ENCODE measurements around the gene IL16. TPM values are rescaled to one million over a fixed set of nuclear protein-coding genes. Genes with fewer than 3 reads are reported as not detected.
A peak's percentile ranks its signal among the peaks of the same experiment; 100 is the strongest.

Gene IL16
- total and polyA plus RNA-seq, 2 donors from 2014 or later, result 1.4 to 19.9 TPM

- no peaks in the 10 kb centered on the region for H3K36me3 ChIP-seq (ENCODE audit: control insufficient read depth in 2 of 3, insufficient read depth in 3 of 3, low read length in 3 of 3)
- H3K4me1 ChIP-seq (ENCODE audit: control insufficient read depth in 2 of 3, insufficient read depth in 2 of 3, low read depth in 1 of 3, low read length in 3 of 3), result no peaks in the 10 kb centered on the region
- H3K27ac ChIP-seq (ENCODE audit: low read depth in 2 of 2, low read length in 2 of 2), result no peak overlapping the region
- peak in 2 of 5 donors; percentile 18 to 24 for DNase-seq
- no peak overlapping the region for H3K9ac ChIP-seq (ENCODE audit: low read length in 3 of 3)
- intact Hi-C loops (cut with DNase I), result no loop called here
- no peak overlapping the region for H3K4me3 ChIP-seq (ENCODE audit: low read length in 3 of 3)
- no peak for TF ChIP-seq CTCF (IDR thresholded peaks at IDR 0.05; ENCODE audit: borderline replicate concordance, extremely low read depth, insufficient read depth)
- no peak for FAIRE-seq
- no peaks in the 10 kb centered on the region for H3K27me3 ChIP-seq (ENCODE audit: control insufficient read depth, insufficient read depth, low read length)
- peaks cover 0 to 4% (median 0%) of the 10 kb centered on the region in 3 donors for H3K9me3 ChIP-seq (ENCODE audit: control insufficient read depth in 2 of 3, insufficient read depth in 1 of 3, low read length in 3 of 3)
Observed at GRCh38 chr15:81235276-81236123, 38.8 kb downstream of the IL16 start.

GRCh38 chr15:81239190-81239589, 42.5 kb downstream of the IL16 start:
- no peak overlapping the region for H3K4me3 ChIP-seq (ENCODE audit: low read length in 3 of 3)
- DNase-seq (no peak), FAIRE-seq (no peak)
- no peak overlapping the region for H3K9ac ChIP-seq (ENCODE audit: low read length in 3 of 3)
- intact Hi-C loops (cut with DNase I), result no loop called here
- no peak for TF ChIP-seq CTCF (IDR thresholded peaks at IDR 0.05; ENCODE audit: borderline replicate concordance, extremely low read depth, insufficient read depth)
- H3K36me3 ChIP-seq (ENCODE audit: control insufficient read depth in 2 of 3, insufficient read depth in 3 of 3, low read length in 3 of 3), result no peaks in the 10 kb centered on the region
- no peak overlapping the region for H3K27ac ChIP-seq (ENCODE audit: low read depth in 2 of 2, low read length in 2 of 2)
- H3K4me1 ChIP-seq (ENCODE audit: control insufficient read depth in 2 of 3, insufficient read depth in 2 of 3, low read depth in 1 of 3, low read length in 3 of 3), result no peaks in the 10 kb centered on the region
- H3K27me3 ChIP-seq (ENCODE audit: control insufficient read depth, insufficient read depth, low read length), result no peaks in the 10 kb centered on the region
- peaks cover 0 to 17% (median 1%) of the 10 kb centered on the region in 3 donors for H3K9me3 ChIP-seq (ENCODE audit: control insufficient read depth in 2 of 3, insufficient read depth in 1 of 3, low read length in 3 of 3)

DNA sequence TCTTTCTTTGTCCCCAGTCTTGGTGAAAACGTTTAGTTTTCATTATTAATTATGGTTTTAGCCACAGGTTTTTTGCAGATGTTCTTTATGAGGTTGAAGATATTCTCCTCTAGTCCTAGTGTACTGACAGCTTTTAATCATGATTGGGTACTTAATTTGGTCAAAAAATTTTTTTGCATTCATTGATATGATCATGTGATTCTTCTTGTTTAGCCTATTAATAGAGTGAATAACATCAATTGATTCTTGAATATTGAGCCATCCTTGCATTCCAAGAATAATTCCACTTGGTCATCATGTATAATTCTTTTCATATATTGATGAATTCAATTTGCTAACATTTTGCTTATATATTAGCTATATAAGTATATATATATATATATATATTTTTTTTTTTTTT, 46.1 kb downstream of the IL16 start:
- Histone ChIP-seq H3K4me3 (ENCODE audit: low read length in 3 of 3) (no peak overlapping the region), H3K4me1 (ENCODE audit: control insufficient read depth in 2 of 3, insufficient read depth in 2 of 3, low read depth in 1 of 3, low read length in 3 of 3) (no peaks in the 10 kb centered on the region), H3K9me3 (ENCODE audit: control insufficient read depth in 2 of 3, insufficient read depth in 1 of 3, low read length in 3 of 3) (peaks cover 0 to 17% (median 1%) of the 10 kb centered on the region in 3 donors), H3K36me3 (ENCODE audit: control insufficient read depth in 2 of 3, insufficient read depth in 3 of 3, low read length in 3 of 3) (no peaks in the 10 kb centered on the region), H3K27ac (ENCODE audit: low read depth in 2 of 2, low read length in 2 of 2) (no peak overlapping the region), H3K27me3 (ENCODE audit: control insufficient read depth, insufficient read depth, low read length) (no peaks in the 10 kb centered on the region), H3K9ac (ENCODE audit: low read length in 3 of 3) (no peak overlapping the region)
- no peak for TF ChIP-seq CTCF (IDR thresholded peaks at IDR 0.05; ENCODE audit: borderline replicate concordance, extremely low read depth, insufficient read depth)
- FAIRE-seq, result no peak
- no peak for DNase-seq
- intact Hi-C loops (cut with DNase I), result no loop called here
